ENCODE measurements around the gene DUX4. TPM values are rescaled to one million over a fixed set of nuclear protein-coding genes. Genes with fewer than 3 reads are reported as not detected.
"Not testable (repeated sequence)": the region's sequence is repeated elsewhere in the genome, so short reads cannot be mapped to it uniquely, and the experiment has no call there.

DUX4 gene
- total RNA-seq: not detected

GRCh38 chr4:190173428-190173827 is at the start of gene DUX4:
Gene DUX4, plus strand, starts transcription at chr4:190173774. Its CDS starts 0 bp downstream, at chr4:190173774.
- not testable (repeated sequence) for H3K4me1 ChIP-seq (ENCODE audit: insufficient read depth, low read length); H3K27me3 ChIP-seq (ENCODE audit: insufficient read depth, low read length); H3K4me3 ChIP-seq (ENCODE audit: low read length); H3K9me3 ChIP-seq (ENCODE audit: low read depth, low read length)

GRCh38 chr4:190175436-190175835 is 1.9 kb downstream of the DUX4 start:
- not testable (repeated sequence) for H3K4me3 ChIP-seq (ENCODE audit: low read length); H3K9me3 ChIP-seq (ENCODE audit: low read depth, low read length); H3K4me1 ChIP-seq (ENCODE audit: insufficient read depth, low read length); H3K27me3 ChIP-seq (ENCODE audit: insufficient read depth, low read length)

- not testable (repeated sequence) for H3K9me3 ChIP-seq (ENCODE audit: low read depth, low read length); H3K4me1 ChIP-seq (ENCODE audit: insufficient read depth, low read length); H3K27me3 ChIP-seq (ENCODE audit: insufficient read depth, low read length); H3K4me3 ChIP-seq (ENCODE audit: low read length)
Observed at GRCh38 chr4:190177727-190178605, 4.4 kb downstream of the DUX4 start.

- H3K27me3 ChIP-seq (ENCODE audit: insufficient read depth, low read length); H3K9me3 ChIP-seq (ENCODE audit: low read depth, low read length); H3K4me1 ChIP-seq (ENCODE audit: insufficient read depth, low read length); H3K4me3 ChIP-seq (ENCODE audit: low read length): not testable (repeated sequence)
Observed at GRCh38 chr4:190178606-190178990, 5.0 kb downstream of the DUX4 start.

GRCh38 chr4:190179030-190179739 is 5.6 kb downstream of the DUX4 start:
- H3K27me3 ChIP-seq (ENCODE audit: insufficient read depth, low read length); H3K9me3 ChIP-seq (ENCODE audit: low read depth, low read length); H3K4me3 ChIP-seq (ENCODE audit: low read length); H3K4me1 ChIP-seq (ENCODE audit: insufficient read depth, low read length): not testable (repeated sequence)

GRCh38 chr4:190179740-190180094 is 6.1 kb downstream of the DUX4 start:
- H3K9me3 ChIP-seq (ENCODE audit: low read depth, low read length); H3K4me1 ChIP-seq (ENCODE audit: insufficient read depth, low read length); H3K27me3 ChIP-seq (ENCODE audit: insufficient read depth, low read length); H3K4me3 ChIP-seq (ENCODE audit: low read length): not testable (repeated sequence)

GRCh38 chr4:190180947-190181346 is 7.4 kb downstream of the DUX4 start:
- H3K4me1 ChIP-seq (ENCODE audit: insufficient read depth, low read length); H3K27me3 ChIP-seq (ENCODE audit: insufficient read depth, low read length); H3K9me3 ChIP-seq (ENCODE audit: low read depth, low read length); H3K4me3 ChIP-seq (ENCODE audit: low read length): not testable (repeated sequence)

- not testable (repeated sequence) for H3K9me3 ChIP-seq (ENCODE audit: low read depth, low read length); H3K27me3 ChIP-seq (ENCODE audit: insufficient read depth, low read length); H3K4me1 ChIP-seq (ENCODE audit: insufficient read depth, low read length); H3K4me3 ChIP-seq (ENCODE audit: low read length)
Observed at GRCh38 chr4:190181481-190182100, 8.0 kb downstream of the DUX4 start.

GRCh38 chr4:190203510-190203909 is 29.9 kb downstream of the DUX4 start:
- H3K4me3 ChIP-seq (ENCODE audit: low read length); H3K27me3 ChIP-seq (ENCODE audit: insufficient read depth, low read length); H3K4me1 ChIP-seq (ENCODE audit: insufficient read depth, low read length); H3K9me3 ChIP-seq (ENCODE audit: low read depth, low read length): not testable (repeated sequence)

Other genes starting within 250 kb of the DUX4 start
- gene FRG1, start 232.9 kb upstream of the DUX4 start, total RNA-seq: 45.0 TPM
- gene FRG2, start 146.5 kb upstream of the DUX4 start, total RNA-seq: not detected
- gene DBET, start 109.3 kb upstream of the DUX4 start, total RNA-seq: not detected

Data from mononuclear cell (primary cell).